ENCODE results near the gene ZPR1. TPM values are rescaled to one million over a fixed set of nuclear protein-coding genes. Genes with fewer than 3 reads are reported as not detected.
A peak's percentile ranks its signal among the peaks of the same experiment; 100 is the strongest.
"Not testable (repeated sequence)": the region's sequence is repeated elsewhere in the genome, so short reads cannot be mapped to it uniquely, and the experiment has no call there.

Gene ZPR1
- total RNA-seq, 1 experiment from 2014 or later, result 44.7 TPM

- not testable (repeated sequence) for DNase-seq (ENCODE audit: low spot score)
These were observed 31.8 kb downstream of the ZPR1 start for GRCh38 chr11:116756044-116756443.

- no peak for DNase-seq (ENCODE audit: low spot score)
These were observed 37.6 kb downstream of the ZPR1 start for GRCh38 chr11:116750070-116750718.

- no peak for DNase-seq (ENCODE audit: low spot score)
These were observed 45.7 kb downstream of the ZPR1 start for GRCh38 chr11:116742104-116742503.

GRCh38 chr11:116740741-116741140 is 47.1 kb downstream of the ZPR1 start:
- DNase-seq (ENCODE audit: low spot score), result no peak

- no peak for DNase-seq (ENCODE audit: low spot score)
These were observed 48.8 kb downstream of the ZPR1 start for GRCh38 chr11:116738975-116739374.

- no peak for DNase-seq (ENCODE audit: low spot score)
These were observed 51.1 kb downstream of the ZPR1 start for GRCh38 chr11:116736763-116737162.

- DNase-seq (ENCODE audit: low spot score), result no peak
These were observed 53.8 kb downstream of the ZPR1 start for GRCh38 chr11:116733969-116734508.

GRCh38 chr11:116733043-116733755 is 54.6 kb downstream of the ZPR1 start:
- DNase-seq (ENCODE audit: low spot score), result no peak

- DNase-seq (ENCODE audit: low spot score), result peak; percentile 55
These were observed 55.4 kb downstream of the ZPR1 start for GRCh38 chr11:116732271-116733042.

- DNase-seq (ENCODE audit: low spot score), result no peak
These were observed 56.0 kb downstream of the ZPR1 start for GRCh38 chr11:116731821-116732220.

- DNase-seq (ENCODE audit: low spot score), result no peak
These were observed 56.6 kb downstream of the ZPR1 start for GRCh38 chr11:116731097-116731761.

- no peak for DNase-seq (ENCODE audit: low spot score)
These were observed 57.2 kb downstream of the ZPR1 start for GRCh38 chr11:116730601-116731000.

GRCh38 chr11:116730241-116730561 is 57.6 kb downstream of the ZPR1 start:
- no peak for DNase-seq (ENCODE audit: low spot score)

GRCh38 chr11:116729501-116730240 is 58.2 kb downstream of the ZPR1 start:
- no peak for DNase-seq (ENCODE audit: low spot score)

- no peak for DNase-seq (ENCODE audit: low spot score)
These were observed 59.8 kb downstream of the ZPR1 start for GRCh38 chr11:116727990-116728389.

GRCh38 chr11:116725434-116726221 is 62.2 kb downstream of the ZPR1 start:
- DNase-seq (ENCODE audit: low spot score), result peak; percentile 10

GRCh38 chr11:116724813-116725212 is 63.0 kb downstream of the ZPR1 start:
- DNase-seq (ENCODE audit: low spot score), result no peak

Data from A172 (cell line).